NOMO-1 treated with DMSO at 0.1 percent for 48 hours (cell line): ENCODE measurements around the gene HCK.
A peak's percentile ranks its signal among the peaks of the same experiment; 100 is the strongest.

Source experiments
- DNase-seq: peaks from one replicate; lab custom pipeline; 2025; ENCODE audit not compliant: unreplicated experiment; lab: John Stamatoyannopoulos, UW

HCK gene

DNA sequence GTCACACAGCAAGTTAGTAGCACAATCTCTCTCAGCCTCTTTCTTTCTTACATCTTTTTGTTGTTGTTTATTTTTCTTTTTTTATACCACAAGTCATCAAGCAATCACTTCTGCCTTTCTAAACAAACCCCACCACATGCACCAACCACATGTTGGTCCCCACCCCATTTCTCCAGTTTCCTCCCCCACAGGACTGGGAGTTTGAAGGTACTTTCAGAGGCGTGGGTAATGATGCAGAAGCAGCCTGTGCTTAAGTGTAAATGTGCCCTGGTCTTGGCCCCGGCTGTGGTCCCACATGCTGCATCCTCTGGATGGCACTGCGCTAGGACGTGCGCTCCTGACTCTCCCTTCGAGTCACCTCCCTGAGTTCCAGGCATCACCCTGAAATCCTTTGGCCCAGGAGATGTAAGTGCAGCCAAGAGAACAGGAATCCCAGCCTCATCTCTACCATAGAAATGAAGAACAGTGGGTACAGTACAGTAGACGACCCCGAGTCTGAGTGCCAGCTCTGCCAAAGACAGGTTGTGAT lies 5.7 kb downstream of the HCK start:
- no peak for DNase-seq

DNA sequence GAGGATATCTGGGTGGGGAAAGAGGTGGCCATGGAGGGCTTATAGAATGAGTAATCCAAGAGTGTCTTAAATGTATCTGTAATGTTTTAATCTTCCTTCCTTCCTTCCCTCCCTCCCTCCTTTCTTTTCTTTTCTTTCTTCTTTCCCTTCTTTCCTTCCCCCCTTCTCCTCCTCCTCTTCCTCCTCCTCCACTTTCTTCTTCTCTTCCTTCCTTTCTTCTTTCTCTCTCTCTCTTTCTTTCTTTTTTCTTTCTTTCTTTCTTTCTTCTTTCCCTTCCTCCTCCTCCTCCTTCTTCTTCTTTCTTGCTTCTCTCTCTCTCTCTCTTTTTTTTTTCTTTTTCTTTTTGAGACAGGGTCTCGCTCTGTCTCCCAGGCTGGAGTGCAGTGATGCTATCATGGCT lies 7.1 kb downstream of the HCK start:
- no peak for DNase-seq

- DNase-seq, result peak; percentile 93
Measured at GRCh38 chr20:32062776-32063170, 10.7 kb downstream of the HCK start.

DNA sequence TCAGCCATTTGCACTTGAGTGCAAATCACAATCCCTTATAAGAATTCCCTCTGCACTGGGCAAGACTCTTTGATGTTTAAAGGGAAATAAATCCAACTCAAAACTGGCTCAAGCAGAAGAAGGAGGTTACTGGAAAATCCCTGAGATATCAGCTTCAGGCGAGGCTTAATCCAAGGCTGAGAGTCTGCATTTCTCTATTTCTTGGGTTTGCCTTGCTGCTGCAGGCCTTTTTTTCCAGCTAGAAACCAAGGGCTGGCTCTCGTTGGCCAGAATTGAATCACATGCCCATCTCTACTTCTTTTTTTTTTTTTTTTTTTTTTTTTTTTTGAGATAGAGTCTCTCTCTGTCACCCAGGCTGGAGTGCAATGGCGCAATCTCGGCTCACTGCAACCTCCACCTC lies 11.7 kb downstream of the HCK start:
- DNase-seq, result peak; percentile 65

- DNase-seq, result no peak
Measured at GRCh38 chr20:32064667-32065066, 12.6 kb downstream of the HCK start.

DNA sequence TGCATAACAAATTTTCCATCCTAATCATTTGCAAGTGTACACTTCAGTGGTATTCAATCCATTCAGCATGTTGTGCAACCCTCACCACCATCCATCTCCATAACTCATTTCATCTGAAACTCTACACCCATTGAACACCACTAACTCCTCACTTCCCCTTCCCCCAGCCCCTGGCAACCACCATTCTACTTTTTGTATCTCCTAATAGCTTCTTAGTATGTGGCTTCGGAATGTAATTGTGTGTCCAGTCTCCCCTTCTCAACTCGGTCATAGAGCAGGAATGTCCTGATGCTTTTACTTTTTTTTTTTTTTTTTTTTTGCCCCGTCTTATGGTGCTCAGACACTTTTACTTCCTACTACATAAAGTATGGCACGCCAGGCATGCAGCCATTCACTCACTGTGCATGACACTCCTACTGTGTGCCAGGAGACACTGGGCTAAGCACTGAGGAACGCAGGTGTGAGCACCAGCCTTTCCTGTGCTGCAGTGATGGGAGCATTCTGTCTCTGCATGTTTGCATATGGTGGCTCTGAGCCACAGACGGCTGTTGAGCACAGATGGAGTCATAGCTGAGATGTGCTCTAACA lies 15.3 kb downstream of the HCK start:
- peak; percentile 73 for DNase-seq

- no peak for DNase-seq
Measured at GRCh38 chr20:32068174-32068573, 16.1 kb downstream of the HCK start.

- no peak for DNase-seq
Measured at GRCh38 chr20:32069711-32070110, 17.7 kb downstream of the HCK start.

DNA sequence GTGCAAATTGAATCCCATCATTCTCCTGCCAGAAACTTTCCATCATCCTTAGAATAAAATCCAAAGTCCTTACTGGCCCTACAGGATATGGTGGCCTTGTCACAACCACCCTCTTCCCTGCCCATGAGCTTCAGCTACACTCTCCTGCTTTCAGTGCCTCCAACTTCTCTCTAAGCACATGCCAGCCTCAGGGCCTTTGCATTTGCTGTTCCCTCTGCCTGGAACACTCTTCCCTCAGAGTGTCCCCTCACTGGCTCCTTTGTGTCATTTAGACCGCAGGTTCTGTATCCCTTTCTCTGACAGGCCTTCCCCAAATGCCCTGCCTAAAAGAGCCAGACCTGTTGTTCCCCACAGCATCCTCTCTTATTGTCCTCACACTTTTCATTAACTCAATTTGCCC lies 18.2 kb downstream of the HCK start:
- DNase-seq, result no peak

DNA sequence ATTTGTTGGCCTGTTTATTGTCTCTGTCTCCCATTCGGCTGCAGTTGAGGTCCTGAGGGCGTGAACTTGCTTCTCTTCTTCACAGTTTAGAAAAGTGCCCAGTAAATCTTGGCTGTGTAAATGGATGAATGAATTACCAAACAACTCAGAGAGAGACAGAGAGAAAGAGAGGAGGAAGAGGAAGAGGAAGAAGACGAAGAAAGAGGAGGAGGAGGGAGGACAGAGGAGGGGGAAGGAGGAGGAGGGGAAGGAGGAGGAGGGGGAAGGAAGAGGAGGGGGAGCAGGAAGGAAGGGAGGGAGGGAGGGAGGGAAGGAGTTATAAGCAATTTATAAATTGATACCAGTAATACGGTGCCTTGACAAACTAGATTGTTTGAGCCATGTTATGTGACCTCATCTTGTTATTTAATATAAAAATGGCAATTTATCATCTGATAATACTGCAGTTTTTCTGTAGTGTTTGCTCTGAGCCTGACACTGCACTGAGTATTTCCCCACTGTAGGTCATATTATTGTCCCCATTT lies 18.7 kb downstream of the HCK start:
- DNase-seq, result no peak

DNA sequence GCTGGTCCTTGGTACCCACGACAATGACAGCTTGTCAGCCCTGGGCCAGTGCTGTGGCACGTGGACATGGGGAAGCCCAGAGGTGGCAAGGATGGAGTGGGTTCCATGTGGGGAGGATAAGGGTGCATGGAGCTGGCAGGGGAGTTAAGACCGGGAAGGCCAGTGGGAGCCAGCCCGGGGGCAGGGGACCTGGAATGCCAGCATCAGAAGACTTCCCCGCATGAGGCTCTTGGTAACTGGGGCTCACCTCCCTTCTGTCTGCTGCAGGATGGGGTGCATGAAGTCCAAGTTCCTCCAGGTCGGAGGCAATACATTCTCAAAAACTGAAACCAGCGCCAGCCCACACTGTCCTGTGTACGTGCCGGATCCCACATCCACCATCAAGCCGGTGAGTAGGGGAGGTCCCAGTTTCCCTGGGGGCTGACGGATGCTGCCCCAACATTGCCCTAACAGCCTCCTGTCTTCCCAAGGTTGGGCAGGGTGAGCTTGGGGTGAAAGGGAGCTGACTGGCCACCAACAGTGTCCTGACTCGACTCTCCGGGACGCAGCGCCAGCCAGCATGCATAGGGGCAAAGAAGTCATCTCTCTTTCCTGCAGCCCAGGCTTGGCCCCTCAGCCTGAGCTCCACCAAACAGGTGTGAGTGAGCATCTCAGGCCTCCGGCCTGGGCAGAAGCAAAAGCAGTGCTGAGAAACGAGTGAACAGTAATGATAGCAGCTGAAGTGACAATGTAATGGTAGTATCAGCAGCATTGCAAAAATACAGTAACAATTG lies 19.5 kb downstream of the HCK start:
- DNase-seq, result no peak

GRCh38 chr20:32072168-32072750 lies 20.2 kb downstream of the HCK start:
- no peak for DNase-seq

DNA sequence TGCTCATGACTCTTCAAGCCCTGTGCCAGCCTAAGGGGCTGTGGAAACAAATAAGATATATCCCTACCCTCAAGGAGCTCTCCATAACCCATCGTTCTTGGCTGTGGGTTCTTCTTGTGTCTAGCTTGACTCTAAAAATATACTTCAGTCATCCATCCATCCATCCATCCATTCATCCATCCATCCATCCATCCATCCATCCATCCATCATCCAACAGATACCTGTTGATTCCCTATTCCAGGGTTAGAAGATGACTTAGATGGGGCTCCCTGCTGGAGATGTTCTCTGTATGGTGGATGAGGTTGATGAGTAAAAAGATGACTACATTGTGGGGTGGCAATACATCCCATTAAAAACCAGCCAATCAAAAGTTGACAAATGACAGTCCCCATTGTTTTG lies 23.5 kb downstream of the HCK start:
- no peak for DNase-seq

DNA sequence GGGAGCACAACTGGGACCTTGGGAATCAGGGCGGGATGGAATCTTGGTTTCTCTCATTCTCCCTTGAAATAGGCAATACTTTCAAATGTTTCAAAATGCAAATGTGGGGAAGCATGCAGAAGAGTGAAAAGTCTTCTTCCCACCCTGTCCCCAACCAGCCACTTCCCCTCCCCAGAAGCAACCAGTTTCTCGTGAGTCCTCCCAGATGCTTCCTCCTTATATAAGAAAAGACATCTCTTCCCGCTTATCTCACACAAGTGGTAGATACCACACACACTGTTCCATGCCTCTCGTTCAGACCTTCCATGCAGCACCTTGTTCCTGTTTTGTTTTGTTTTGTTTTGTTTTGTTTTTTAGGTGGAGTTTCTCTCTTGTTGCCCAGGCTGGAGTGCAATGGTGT lies 25.1 kb downstream of the HCK start:
- no peak for DNase-seq

- no peak for DNase-seq
Measured at GRCh38 chr20:32078322-32078721, 26.3 kb downstream of the HCK start.

DNA sequence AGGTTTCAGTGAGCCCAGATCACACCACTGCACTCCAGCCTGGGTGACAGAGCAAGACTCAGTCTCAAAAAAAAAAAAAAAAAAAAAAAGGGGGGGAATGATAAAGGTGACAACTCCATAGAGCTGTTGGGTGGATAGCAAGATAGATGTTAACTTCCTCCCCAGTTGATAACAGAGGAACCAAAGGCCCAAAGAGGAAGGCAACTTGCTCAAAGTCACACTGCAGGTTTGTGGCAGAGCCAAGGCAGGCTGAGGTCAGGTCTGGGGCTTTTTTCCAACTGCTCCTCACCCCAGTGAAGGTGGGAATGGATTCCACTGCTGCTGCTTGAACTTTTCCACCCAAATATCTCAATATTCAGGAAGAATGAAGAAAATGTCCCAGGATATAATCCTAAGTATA lies 26.7 kb downstream of the HCK start:
- peak; percentile 26 for DNase-seq

- DNase-seq, result no peak
Measured at GRCh38 chr20:32079655-32080109, 27.6 kb downstream of the HCK start.

- DNase-seq, result no peak
Measured at GRCh38 chr20:32080783-32081182, 28.7 kb downstream of the HCK start.

DNA sequence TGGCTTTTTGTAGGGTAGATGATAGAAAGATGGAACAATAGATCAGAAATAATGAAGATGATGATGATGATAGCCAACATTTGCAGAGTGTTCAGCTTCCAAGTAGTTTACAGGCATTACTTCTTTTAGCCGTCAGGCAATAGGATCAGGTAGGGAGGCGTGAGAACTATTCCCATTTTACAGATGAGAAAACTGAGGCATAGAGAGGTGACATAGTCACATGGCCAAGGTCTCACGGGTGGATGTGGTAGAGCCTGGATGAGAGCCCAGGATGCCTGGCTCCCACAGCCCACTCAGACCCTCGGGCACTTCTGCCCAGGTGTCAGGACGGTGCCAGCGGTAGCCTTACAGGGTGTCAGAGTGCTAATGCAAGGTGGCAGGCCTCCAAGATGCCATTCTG lies 31.4 kb downstream of the HCK start:
- no peak for DNase-seq

DNA sequence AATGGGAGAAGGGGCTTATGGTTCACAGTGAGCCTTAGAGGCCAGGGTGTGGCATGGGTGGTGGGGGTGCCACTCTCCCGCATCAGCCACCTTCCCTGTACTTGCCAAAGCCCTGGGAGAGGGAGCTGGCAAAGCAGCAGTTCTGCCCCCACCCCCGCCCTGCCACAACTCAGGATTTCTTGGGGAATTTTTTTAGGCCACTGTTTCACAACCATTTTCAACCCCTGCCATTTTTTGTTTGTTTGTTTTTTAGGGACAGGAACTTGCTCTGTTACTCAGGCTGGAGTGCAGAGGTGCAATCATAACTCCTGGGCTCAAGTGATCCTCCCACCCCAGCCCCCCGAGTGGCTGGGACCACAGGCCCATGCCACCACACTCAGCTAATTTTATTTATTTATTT lies 35.0 kb downstream of the HCK start:
- DNase-seq, result no peak

DNA sequence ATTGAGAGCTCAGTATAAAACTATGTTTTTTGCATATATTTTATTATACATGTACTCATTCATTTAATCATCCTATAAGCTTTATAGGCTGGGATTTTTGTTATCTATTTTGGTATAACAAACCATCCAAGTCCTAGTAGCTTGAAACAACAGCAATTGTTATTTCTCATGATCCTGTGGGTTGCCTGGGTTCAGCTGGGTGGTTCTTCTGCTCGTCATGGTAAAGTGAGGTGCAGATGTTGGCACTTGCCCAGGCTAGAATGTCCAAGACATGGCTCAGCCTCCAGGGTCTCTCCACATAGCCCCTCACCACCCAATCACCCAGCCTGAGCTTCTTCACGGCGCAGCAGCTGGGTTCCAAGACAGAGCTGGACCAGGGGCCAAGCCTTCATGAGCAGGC lies 36.7 kb downstream of the HCK start:
- DNase-seq, result no peak
